B cell (primary cell): ENCODE measurements around the gene CIT. TPM values are rescaled to one million over a fixed set of nuclear protein-coding genes. Genes with fewer than 3 reads are reported as not detected.

ENCODE experiments used
- ATAC-seq: fragments of 200-7000 bp; cut with Tn5 transposase; one replicate; pipeline ENCODE4 v1.10.0; 2021; ENCODE audit warnings: low read depth, mild to moderate bottlenecking, moderate number of reproducible peaks, moderate library complexity
- CTCF ChIA-PET: fragments of 350-600 bp; sonication (Branson Sonifier 250); formaldehyde crosslinking; loops from one replicate; lab custom pipeline; 2021; ENCODE audit warnings: antibody characterized with exemption, inconsistent platforms; lab: Charles Lee
- POLR2A ChIA-PET: fragments of 350-600 bp; sonication (Branson Sonifier 250); formaldehyde crosslinking; loops from one replicate; lab custom pipeline; 2021; ENCODE audit warnings: antibody characterized with exemption; lab: Charles Lee
- DNase-seq: peaks from one replicate; pipeline ENCODE4 v3.0.0; 2013
- H2AFZ ChIP-seq: 2 replicates; pipeline ENCODE4 v1.6.1; 2012; ENCODE audit warnings: mild to moderate bottlenecking, low read depth, low read length; ENCODE audit not compliant: insufficient read depth, poor library complexity, severe bottlenecking
- H3K27ac ChIP-seq, 2 donors: 1 replicate in 1 of 2; 2 replicates in 1 of 2; pipeline ENCODE4 v1.5.1; 2012 to 2013; ENCODE audit warnings: low read length in 2 of 2, mild to moderate bottlenecking in 2 of 2, moderate library complexity in 1 of 2
- H3K27me3 ChIP-seq, 4 experiments: fragments of 200-600 bp in 1 of 4; sonication (generic) in 1 of 4; replicated peaks in 1 of 4; 1 replicate in 2 of 4; 2 replicates in 2 of 4; pipeline versions ENCODE4 v1.6.1 to v1.7.0; 2013 to 2016; ENCODE audit warnings: low read length in 3 of 4, mild to moderate bottlenecking in 2 of 4, mixed read lengths in 1 of 4, moderate library complexity in 1 of 4; ENCODE audit not compliant: insufficient read depth in 4 of 4, control insufficient read depth in 3 of 4; ENCODE audit errors: control extremely low read depth in 1 of 4
- H3K36me3 ChIP-seq, 2 experiments: replicated peaks in 1 of 2; 1 replicate in 1 of 2; 2 replicates in 1 of 2; pipeline versions ENCODE4 v1.6.1 to v1.7.1; 2013; ENCODE audit warnings: low read length in 1 of 2; ENCODE audit not compliant: insufficient read depth in 2 of 2, control insufficient read depth in 1 of 2; ENCODE audit errors: control extremely low read depth in 1 of 2, extremely low read depth in 1 of 2
- H3K4me1 ChIP-seq, 2 donors: fragments of 200-600 bp in 1 of 2; sonication (generic) in 1 of 2; 1 replicate in 1 of 2; 2 replicates in 1 of 2; pipeline versions ENCODE4 v1.5.1 to v1.6.1; 2013 to 2017; ENCODE audit warnings: low read length in 2 of 2; ENCODE audit not compliant: control insufficient read depth in 2 of 2, insufficient read depth in 2 of 2
- H3K4me2 ChIP-seq: replicated peaks from 2 replicates; pipeline ENCODE3; 2012; ENCODE audit warnings: mild to moderate bottlenecking, low read depth, low read length; ENCODE audit not compliant: poor library complexity, severe bottlenecking
- H3K4me3 ChIP-seq, 5 experiments: fragments of 200-600 bp in 1 of 5; sonication (generic) in 1 of 5; 1 replicate in 3 of 5; 2 replicates in 2 of 5; pipeline versions ENCODE4 v1.5.1 to v1.7.0; 2011 to 2016; ENCODE audit warnings: low read length in 4 of 5, mild to moderate bottlenecking in 4 of 5, low read depth in 2 of 5, control low read depth in 1 of 5, moderate library complexity in 1 of 5; ENCODE audit not compliant: insufficient read depth in 1 of 5; ENCODE audit errors: control extremely low read depth in 1 of 5, extremely low read depth in 1 of 5
- H3K79me2 ChIP-seq: fragments of 200-600 bp; sonication (generic); one replicate; pipeline ENCODE4 v1.6.0; 2016; ENCODE audit warnings: low read length; ENCODE audit not compliant: control insufficient read depth, insufficient read depth
- H3K9ac ChIP-seq: fragments of 200-600 bp; sonication (generic); 2 replicates; pipeline ENCODE4 v1.6.1; 2017; ENCODE audit warnings: mild to moderate bottlenecking, low read length, moderate library complexity
- H3K9me3 ChIP-seq, 3 donors: one replicate each; pipeline versions ENCODE4 v1.6.1 to v1.7.1; 2013; ENCODE audit warnings: low read length in 2 of 3; ENCODE audit not compliant: control insufficient read depth in 2 of 3, insufficient read depth in 1 of 3; ENCODE audit errors: control extremely low read depth in 1 of 3
- H4K20me1 ChIP-seq: 2 replicates; pipeline ENCODE4 v1.6.0; 2012; ENCODE audit warnings: mild to moderate bottlenecking, low read length; ENCODE audit not compliant: insufficient read depth, control insufficient read depth, poor library complexity, severe bottlenecking
- H3K27ac Mint-ChIP-seq: one replicate; pipeline ENCODE4 v1.8.0; 2021; ENCODE audit warnings: mixed read lengths
- H3K27me3 Mint-ChIP-seq: one replicate; pipeline ENCODE4 v1.8.0; 2021; ENCODE audit warnings: mixed read lengths
- H3K4me1 Mint-ChIP-seq: one replicate; pipeline ENCODE4 v1.8.0; 2021; ENCODE audit warnings: mixed read lengths
- H3K4me3 Mint-ChIP-seq: one replicate; pipeline ENCODE4 v1.8.0; 2021; ENCODE audit warnings: mixed read lengths
- H3K9me3 Mint-ChIP-seq: one replicate; pipeline ENCODE4 v1.8.0; 2022; ENCODE audit warnings: mixed read lengths; ENCODE audit not compliant: insufficient read depth
- CTCF ChIP-seq: fragments of 200-600 bp; IDR thresholded peaks from one replicate; pipeline ENCODE4 v1.8.0; 2022; ENCODE audit warnings: antibody characterized with exemption, mild to moderate bottlenecking
- EZH2 ChIP-seq: IDR thresholded peaks from 2 replicates; pipeline ENCODE4 v1.6.1; 2012; ENCODE audit warnings: borderline replicate concordance, low read depth, mild to moderate bottlenecking, moderate library complexity, low read length; ENCODE audit not compliant: insufficient read depth, poor library complexity, severe bottlenecking
- whole genome bisulfite sequencing: methylation state at CpG from one replicate; pipeline ENCODE4 v1.1.5; 2013; ENCODE audit warnings: missing lambda C conversion rate; ENCODE audit not compliant: insufficient coverage; 5-methylcytosine and 5-hydroxymethylcytosine counted together
- intact Hi-C: fragments of 100-400 bp; cut with micrococcal nuclease; formaldehyde crosslinking; loops from one replicate; pipeline ENCODE4 v1.10.0; 2022
- polyA plus RNA-seq: library from polyadenylated mRNA; depleted of rRNA; stranded (reverse); fragments of >200 nt; gene quantifications from 2 replicates; pipeline ENCODE4 v1.2.3, GENCODE V29; 2012
- total RNA-seq, 2 donors: library from RNA; stranded (reverse); fragments of 120-200 nt in 1 of 2; gene quantifications; 1 replicate in 1 of 2; 2 replicates in 1 of 2; pipeline versions ENCODE4 v1.2.3 to v1.2.4, GENCODE V29; 2013 to 2022

The CIT gene
- total and polyA plus RNA-seq, 2 donors (not counting 1 experiment from before 2014, with no cell fraction given): 1.4 to 6.1 TPM

GRCh38 chr12:119822046-119822445 lies 55.1 kb downstream of the CIT start:
- intact Hi-C loops: no loop called here
- ATAC-seq (no peak), DNase-seq (no peak)
- no peaks in the 10 kb centered on the region for H3K36me3 ChIP-seq
- no peak overlapping the region for H3K9ac ChIP-seq
- no peaks in the 10 kb centered on the region for H3K4me1 ChIP-seq
- H3K9me3 ChIP-seq: no peaks in the 10 kb centered on the region
- TF ChIP-seq CTCF: no peak
- no peak for TF ChIP-seq EZH2
- no peak overlapping the region for H3K4me3 ChIP-seq
- ChIA-PET POLR2A (no interaction called here), CTCF (no interaction called here)
- H4K20me1 ChIP-seq: no peaks in the 10 kb centered on the region
- no peak overlapping the region for H2AFZ ChIP-seq
- H3K79me2 ChIP-seq: no peaks in the 10 kb centered on the region
- H3K27ac ChIP-seq: no peak overlapping the region
- Mint-ChIP-seq H3K9me3 (no peaks in the 10 kb centered on the region), H3K4me3 (no peak overlapping the region), H3K27ac (no peak overlapping the region), H3K27me3 (no peaks in the 10 kb centered on the region), H3K4me1 (no peaks in the 10 kb centered on the region)
- H3K4me2 ChIP-seq: no peak overlapping the region
- H3K27me3 ChIP-seq: no peaks in the 10 kb centered on the region
- WGBS: 100% methylated on average over 1 of the region's 2 CpGs

- ATAC-seq: no peak
- Histone ChIP-seq H3K36me3 (no peaks in the 10 kb centered on the region), H3K27ac (no peak overlapping the region), H3K9me3 (no peaks in the 10 kb centered on the region), H3K9ac (no peak overlapping the region), H3K4me1 (no peaks in the 10 kb centered on the region), H4K20me1 (no peaks in the 10 kb centered on the region), H3K79me2 (no peaks in the 10 kb centered on the region), H3K4me3 (no peak overlapping the region), H2AFZ (no peak overlapping the region), H3K27me3 (no peaks in the 10 kb centered on the region), H3K4me2 (no peak overlapping the region)
- POLR2A ChIA-PET: no interaction called here
- no peak overlapping the region for H3K27ac Mint-ChIP-seq
- no peaks in the 10 kb centered on the region for H3K4me1 Mint-ChIP-seq
- DNase-seq: no peak
- intact Hi-C loops: no loop called here
- CTCF ChIA-PET: no interaction called here
- H3K4me3 Mint-ChIP-seq: no peak overlapping the region
- H3K27me3 Mint-ChIP-seq: no peaks in the 10 kb centered on the region
- no peaks in the 10 kb centered on the region for H3K9me3 Mint-ChIP-seq
- TF ChIP-seq EZH2 (no peak), CTCF (no peak)
- 100% methylated on average over 2 of the region's 5 CpGs for WGBS
Measured at GRCh38 chr12:119819322-119819721, 57.8 kb downstream of the CIT start.
